ENCODE data around the gene TMEM168.

GRCh38 chr7:112740667-112741066, 49.5 kb downstream of the TMEM168 start:
- no peak for TF ChIP-seq POLR2AphosphoS5 (IDR thresholded peaks at IDR 0.05)
- no peak for TF ChIP-seq CTCF (IDR thresholded peaks at IDR 0.05)
